Fibroblast of peridontal ligament (primary cell): Measurements from ENCODE around the gene PRKCA.
A peak's percentile ranks its signal among the peaks of the same experiment; 100 is the strongest.
"Not testable (repeated sequence)": the region's sequence is repeated elsewhere in the genome, so short reads cannot be mapped to it uniquely, and the experiment has no call there.

ENCODE experiments used
- DNase-seq: peaks from one replicate; pipeline ENCODE4 v3.0.0-alpha.2; 2010; ENCODE audit errors: extremely low read depth

PRKCA gene

GRCh38 chr17:66383333-66383732, 80.9 kb downstream of the PRKCA start:
- DNase-seq = peak; percentile 98

- no peak for DNase-seq
Measured at GRCh38 chr17:66386498-66387351, 84.3 kb downstream of the PRKCA start.

DNA sequence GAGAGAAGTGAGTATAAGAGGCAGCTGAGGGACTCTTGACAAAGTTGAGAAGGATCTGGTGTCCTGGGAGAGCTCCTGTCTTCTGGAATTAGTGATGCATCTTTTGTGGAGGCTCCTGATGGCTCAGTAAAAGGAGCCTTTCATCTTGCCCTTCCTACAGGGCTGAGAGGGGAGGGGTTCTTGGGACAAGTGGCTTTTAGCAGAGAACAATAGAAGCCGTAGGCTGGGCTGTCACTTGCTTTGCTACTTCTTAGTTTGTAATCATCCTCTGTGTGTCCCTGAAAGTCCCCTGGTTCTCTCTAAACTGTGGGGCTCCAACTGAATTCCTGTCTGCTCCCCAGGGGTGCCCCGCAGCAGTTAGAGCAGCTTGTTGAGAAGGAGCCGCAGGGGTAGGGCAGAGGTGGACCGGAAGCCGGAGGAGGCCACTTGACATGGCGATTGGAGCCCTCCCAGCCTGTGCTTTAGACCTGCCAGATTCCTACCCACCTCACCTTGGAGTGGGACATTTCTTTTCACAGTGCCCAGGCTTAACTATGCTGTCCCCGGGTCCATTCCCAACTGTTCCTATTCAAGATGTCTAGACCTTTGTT, 85.1 kb downstream of the PRKCA start:
- DNase-seq = no peak

GRCh38 chr17:66392783-66393437, 90.5 kb downstream of the PRKCA start:
- no peak for DNase-seq

DNA sequence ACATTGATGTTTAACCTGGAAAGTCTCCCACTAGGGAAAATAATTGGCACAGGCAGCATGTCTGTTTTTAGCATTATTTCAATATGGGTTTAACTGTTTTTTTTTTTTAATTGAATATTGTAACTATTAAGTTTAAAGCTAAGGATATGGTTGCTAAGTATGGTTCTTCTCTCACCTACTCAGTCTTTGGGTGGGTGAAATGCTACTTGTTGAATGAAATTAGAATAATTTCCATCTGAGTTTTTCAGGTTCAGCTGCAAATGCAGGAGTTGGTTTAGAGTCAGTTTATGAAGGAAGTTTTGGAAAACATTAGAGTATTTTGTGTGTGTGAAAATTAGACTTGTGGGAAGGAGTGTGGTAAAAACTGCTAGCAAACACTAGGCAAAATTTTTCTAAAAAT, 93.5 kb downstream of the PRKCA start:
- DNase-seq = no peak

DNA sequence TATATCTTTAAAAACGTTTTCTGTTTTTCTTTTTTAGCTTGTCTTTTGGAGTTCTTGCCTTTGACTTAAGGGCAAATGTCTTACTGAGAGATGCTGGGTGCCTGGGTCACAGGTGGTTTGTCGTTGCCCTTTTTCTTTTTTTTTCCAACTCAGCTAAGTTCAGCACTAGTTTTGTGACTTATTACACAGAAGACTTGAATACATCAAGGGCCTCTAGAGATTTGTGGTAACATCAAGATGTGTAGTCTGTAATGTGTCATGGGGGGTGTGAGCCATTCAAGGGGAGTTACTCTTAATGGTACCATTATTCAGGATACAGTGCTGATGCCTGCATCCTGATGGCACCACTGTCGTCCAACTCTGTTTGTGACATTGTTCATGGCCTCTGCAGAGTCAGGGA, 95.1 kb downstream of the PRKCA start:
- peak; percentile 71 for DNase-seq

- no peak for DNase-seq
Measured at GRCh38 chr17:66398059-66398458, 95.6 kb downstream of the PRKCA start.

- DNase-seq = no peak
Measured at GRCh38 chr17:66398617-66399016, 96.2 kb downstream of the PRKCA start.

DNA sequence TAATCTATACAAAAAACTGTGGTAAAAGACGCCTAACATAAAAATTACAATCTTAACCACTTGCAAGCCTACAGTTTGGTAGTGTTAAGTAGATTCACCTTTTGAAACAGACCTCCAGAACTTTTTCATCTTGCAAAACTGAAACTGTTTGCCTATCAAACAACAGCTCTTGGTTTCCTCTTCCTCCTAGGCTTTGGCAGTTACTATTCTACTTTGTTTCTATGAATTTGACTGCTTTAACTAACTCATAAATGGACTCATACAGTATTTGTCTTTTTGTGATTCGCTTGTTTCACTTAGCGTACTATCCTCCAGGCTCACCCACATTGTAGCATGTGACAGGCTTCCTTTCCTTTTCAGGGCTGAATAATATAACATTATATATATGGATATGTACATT, 97.0 kb downstream of the PRKCA start:
- no peak for DNase-seq

GRCh38 chr17:66400041-66400688, 97.8 kb downstream of the PRKCA start:
- not testable (repeated sequence) for DNase-seq

DNA sequence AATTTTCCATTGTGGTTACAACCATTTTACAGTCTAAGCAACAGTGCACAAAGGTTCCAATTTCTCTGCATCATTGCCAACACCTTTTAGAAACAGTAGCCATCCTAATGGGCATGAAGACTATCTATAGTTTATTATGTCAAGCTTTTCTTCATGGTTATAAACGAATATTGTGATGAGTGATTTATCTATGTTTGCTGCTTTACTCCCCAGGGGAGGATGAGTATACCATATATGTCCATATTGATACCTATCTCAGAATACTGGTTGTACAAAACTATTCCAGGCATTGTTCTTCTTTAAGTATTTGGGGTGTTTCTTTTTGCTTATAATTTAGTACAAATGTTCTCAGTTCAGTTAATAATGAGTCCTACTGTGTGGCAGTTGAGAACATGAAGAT, 98.3 kb downstream of the PRKCA start:
- DNase-seq = no peak

DNA sequence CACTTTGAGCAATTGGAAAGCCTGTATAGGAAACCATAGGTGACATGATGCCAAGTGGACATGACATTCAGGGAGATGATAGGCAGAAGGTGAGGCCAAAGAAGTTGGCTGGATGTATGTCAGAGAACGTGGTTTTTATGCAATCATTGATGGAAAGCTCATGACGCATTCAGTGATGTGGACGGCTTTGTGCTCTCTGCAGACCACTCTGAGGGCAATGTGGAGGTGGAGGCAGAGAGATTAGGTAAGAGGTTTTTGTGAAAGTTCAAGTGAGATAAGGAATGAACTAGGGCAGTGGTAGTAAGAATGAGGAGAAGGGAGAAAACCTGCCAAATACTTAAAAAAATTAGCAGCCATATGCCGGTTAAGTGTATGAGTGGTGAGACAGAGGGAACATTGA, 99.0 kb downstream of the PRKCA start:
- no peak for DNase-seq

GRCh38 chr17:66403846-66404556, 101.6 kb downstream of the PRKCA start:
- peak; percentile 33 for DNase-seq

DNA sequence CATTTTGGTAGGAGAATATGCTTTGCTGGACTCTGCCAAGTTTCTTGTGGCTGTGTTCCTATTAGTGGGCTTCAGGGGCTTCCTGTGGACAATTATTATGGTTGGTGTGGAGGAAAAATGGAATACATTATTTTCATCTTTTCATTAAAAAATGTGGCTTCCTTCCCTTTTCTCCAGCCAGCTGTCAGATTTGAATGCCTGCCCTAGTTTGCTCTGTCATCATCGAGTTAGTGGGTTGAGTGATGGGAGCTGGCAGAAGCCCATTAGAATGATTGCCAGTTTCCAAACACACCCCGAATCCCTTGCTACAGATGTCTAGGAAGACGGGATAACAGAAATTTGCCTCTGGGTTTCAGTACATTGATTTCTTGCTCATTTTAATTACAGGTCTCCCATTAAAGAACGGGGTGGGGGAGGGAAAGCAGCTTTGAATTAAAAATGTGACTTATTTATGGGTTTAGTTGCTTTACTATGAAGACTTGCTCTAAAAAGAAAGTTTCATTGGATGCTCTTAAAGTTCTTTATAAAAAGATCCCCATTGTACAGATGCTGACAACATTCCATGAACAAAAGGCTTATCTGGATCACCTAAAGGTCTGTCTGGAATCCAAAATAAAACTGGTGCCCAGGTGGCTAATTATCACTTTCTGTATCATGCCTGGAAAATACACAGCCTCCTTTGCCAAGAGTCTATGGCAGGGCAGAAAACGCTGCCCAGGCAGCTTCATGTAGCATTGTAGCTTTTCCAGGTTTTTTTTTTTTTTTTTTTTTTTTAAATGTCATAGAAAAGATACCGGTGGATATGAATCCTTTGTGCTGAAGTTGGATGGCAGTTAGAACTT, 103.6 kb downstream of the PRKCA start:
- no peak for DNase-seq

DNA sequence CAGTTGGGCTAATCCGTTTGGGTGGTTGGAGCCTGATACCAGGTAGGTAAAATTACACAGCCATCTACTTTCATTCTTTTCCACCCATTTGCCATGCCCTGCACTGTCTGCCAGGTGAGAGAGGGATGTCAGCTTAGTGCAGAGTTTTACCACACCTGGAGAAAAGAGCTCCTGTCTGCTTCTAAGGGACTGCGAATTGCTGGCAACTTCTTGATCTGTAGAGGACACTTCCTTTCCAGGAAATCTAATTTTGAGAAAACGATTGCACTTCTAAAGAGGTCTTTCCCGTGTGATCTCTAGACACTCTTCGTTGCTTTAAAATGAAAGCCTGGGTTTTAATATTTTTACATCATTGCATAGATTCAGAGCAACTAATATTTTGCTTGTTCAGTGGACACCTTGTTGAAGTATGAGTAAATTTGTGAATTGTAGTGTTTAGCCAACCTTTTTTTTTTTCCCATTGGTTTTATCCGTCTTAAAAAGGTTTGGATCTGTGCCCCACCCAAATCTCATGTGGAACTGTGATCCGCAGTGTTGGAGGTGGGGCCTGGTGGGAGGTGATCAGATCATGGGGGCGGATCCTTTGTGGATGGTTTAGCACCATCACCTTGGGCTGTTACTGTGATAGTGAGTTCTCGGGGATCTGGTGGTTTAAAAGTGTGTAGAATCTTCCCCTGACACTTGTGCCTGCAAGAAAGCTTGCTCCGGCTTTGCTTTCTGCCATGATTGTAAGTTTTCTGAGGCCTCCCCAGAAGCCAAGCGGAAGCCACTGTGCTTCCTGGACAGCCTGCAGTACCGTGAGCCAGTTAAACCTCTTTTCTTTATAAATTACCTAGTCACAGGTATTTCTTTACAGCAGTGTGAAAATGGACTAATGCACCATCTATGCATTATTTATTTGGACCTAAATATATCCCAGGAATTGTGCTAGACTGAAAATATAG, 104.6 kb downstream of the PRKCA start:
- no peak for DNase-seq

- no peak for DNase-seq
Measured at GRCh38 chr17:66407864-66408263, 105.5 kb downstream of the PRKCA start.

GRCh38 chr17:66411520-66411919, 109.1 kb downstream of the PRKCA start:
- no peak for DNase-seq

GRCh38 chr17:66412857-66413558, 110.6 kb downstream of the PRKCA start:
- no peak for DNase-seq
